ENCODE data around the gene CNOT4. TPM values are rescaled to one million over a fixed set of nuclear protein-coding genes. Genes with fewer than 3 reads are reported as not detected.

The CNOT4 gene
- total and polyA plus RNA-seq, 2 of the 8 experiments (the other 6 are each of a cell fraction or from before 2014, with no cell fraction given) = 10.9 to 25.8 TPM

GRCh38 chr7:135425036-135425435 lies 84.9 kb downstream of the CNOT4 start:
- no peak overlapping the region for H2BK120ac ChIP-seq (replicated peaks; ENCODE audit: low read depth, low read length)
- no peaks in the 10 kb centered on the region for H3K36me3 ChIP-seq (ENCODE audit: control insufficient read depth in 2 of 4, insufficient read depth in 4 of 4, low read length in 3 of 4)
- no peak overlapping the region for H2AK5ac ChIP-seq (ENCODE audit: low read depth, low read length)
- no peaks in the 10 kb centered on the region for H4K20me1 ChIP-seq (replicated peaks in 1 of 2; ENCODE audit: control insufficient read depth in 1 of 2, insufficient read depth in 2 of 2, low read length in 2 of 2)
- H3K18ac ChIP-seq (ENCODE audit: extremely low read depth, low read length) = no peak overlapping the region
- no peak overlapping the region for H3K14ac ChIP-seq (ENCODE audit: insufficient read length)
- no peak overlapping the region for H3K27ac ChIP-seq (ENCODE audit: low read depth, low read length)
- no peak overlapping the region for H3K56ac ChIP-seq (replicated peaks; ENCODE audit: insufficient read length, low read depth, low read length)
- H3K4ac ChIP-seq (replicated peaks; ENCODE audit: insufficient read length, low read depth, low read length) = no peak overlapping the region
- no peak overlapping the region for H2BK12ac ChIP-seq (ENCODE audit: low read depth, low read length)
- H3K79me2 ChIP-seq (ENCODE audit: control insufficient read depth in 1 of 2, insufficient read depth in 2 of 2, low read length in 2 of 2) = peaks cover 0 to 42% of the 10 kb centered on the region in 2 experiments; a peak in 2 of 4 replicates
- no peak overlapping the region for H2BK20ac ChIP-seq (ENCODE audit: low read length)
- H3K79me1 ChIP-seq (ENCODE audit: low read depth, low read length) = 0 out of 2 replicates have a peak, but pooled peaks cover 2% of the 10 kb centered on the region
- no peak overlapping the region for H4K8ac ChIP-seq (ENCODE audit: extremely low read depth, insufficient read depth, low read length)
- no peak overlapping the region for H3K4me3 ChIP-seq (ENCODE audit: extremely low read depth in 1 of 4, insufficient read depth in 2 of 4, low read depth in 3 of 4, low read length in 4 of 4)
- no peak overlapping the region for H4K91ac ChIP-seq (replicated peaks; ENCODE audit: insufficient read length, low read length)
- H3K4me1 ChIP-seq (replicated peaks in 1 of 4; ENCODE audit: control insufficient read depth in 3 of 4, insufficient read depth in 4 of 4, low read length in 3 of 4) = peaks cover 0 to 10% (median 0%) of the 10 kb centered on the region in 4 experiments; a peak in 3 of 7 replicates
- DNase-seq (ENCODE audit: low read depth in 1 of 2, low spot score in 2 of 2) (no peak), FAIRE-seq (no peak)
- no peak overlapping the region for H3K9ac ChIP-seq (replicated peaks in 1 of 4; ENCODE audit: extremely low read depth in 1 of 4, low read depth in 3 of 4, low read length in 3 of 4)
- no peak overlapping the region for H2AFZ ChIP-seq (ENCODE audit: low read length)
- CTCF ChIA-PET (ENCODE audit: partially characterized antibody) = no interaction called here
- no peak overlapping the region for H4K5ac ChIP-seq (ENCODE audit: insufficient read length, low read depth, low read length)
- no peak overlapping the region for H3K4me2 ChIP-seq (ENCODE audit: insufficient read depth in 1 of 2, low read depth in 2 of 2, low read length in 2 of 2)
- no peak overlapping the region for H3K23ac ChIP-seq (ENCODE audit: insufficient read length)
- no peak overlapping the region for H2BK5ac ChIP-seq (ENCODE audit: low read depth, low read length)
- WGBS, 2 experiments (ENCODE audit: extremely low coverage in 1 of 2, insufficient coverage in 1 of 2, insufficient read length in 1 of 2, insufficient replicate concordance in 2 of 2, low coverage in 1 of 2, low lambda C conversion rate in 2 of 2, missing lambda C conversion rate in 1 of 2) = 74% methylated on average over 2 of the region's 2 CpGs; no CpG with 5 or more reads in 1 of the 2 experiments
- H3K23me2 ChIP-seq (ENCODE audit: low read depth, low read length) = no peaks in the 10 kb centered on the region; the same call in 1 of the 2 replicates
- POLR2A ChIA-PET (ENCODE audit: partially characterized antibody) = no interaction called here
- H3K9me3 ChIP-seq (ENCODE audit: insufficient read depth in 2 of 2, low read depth in 1 of 2, low read length in 1 of 2) = no peaks in the 10 kb centered on the region
- no peak overlapping the region for H2BK15ac ChIP-seq (ENCODE audit: low read length)
- no peaks in the 10 kb centered on the region for H3K27me3 ChIP-seq (replicated peaks in 1 of 4; ENCODE audit: control insufficient read depth in 3 of 4, extremely low read depth in 1 of 4, insufficient read depth in 3 of 4, low read length in 3 of 4)
- no peak for TF ChIP-seq MAFK (IDR thresholded peaks at IDR 0.05; ENCODE audit: low read depth, low read length)
- no peak for TF ChIP-seq KDM4A (IDR thresholded peaks at IDR 0.05; ENCODE audit: low read depth, low read length, severe bottlenecking)
- no peak for TF ChIP-seq KDM5A (IDR thresholded peaks at IDR 0.05; ENCODE audit: low read length)
- no peak for TF ChIP-seq EP300 (IDR thresholded peaks at IDR 0.05; ENCODE audit: borderline replicate concordance in 1 of 2, low read depth in 2 of 2, low read length in 2 of 2)
- no peak for TF ChIP-seq SRF (IDR thresholded peaks at IDR 0.05; ENCODE audit: low read depth, low read length)
- no peak for TF ChIP-seq SAP30 (IDR thresholded peaks at IDR 0.05; ENCODE audit: insufficient read depth, insufficient replicate concordance, low read length)
